Bronchial epithelial cell (primary cell): ENCODE measurements around the gene AGTRAP. TPM values are rescaled to one million over a fixed set of nuclear protein-coding genes. Genes with fewer than 3 reads are reported as not detected.

Source experiments
- DNase-seq: peaks from one replicate; pipeline ENCODE4 v3.0.0-alpha.2; 2010; ENCODE audit warnings: low read depth
- FAIRE-seq: peaks from 2 replicates; lab custom pipeline; 2011; peaks lifted over from hg19 to GRCh38; lab: Jason Lieb, UNC
- H3K27me3 ChIP-seq: 2 replicates; pipeline ENCODE4 v1.5.1; 2011; ENCODE audit warnings: low read length; ENCODE audit not compliant: control insufficient read depth, insufficient read depth
- H3K36me3 ChIP-seq: 2 replicates; pipeline ENCODE4 v1.5.1; 2011; ENCODE audit warnings: low read length; ENCODE audit not compliant: control insufficient read depth, insufficient read depth
- H3K4me3 ChIP-seq: 2 replicates; pipeline ENCODE4 v1.5.1; 2011; ENCODE audit warnings: mild to moderate bottlenecking, low read depth, low read length, control low read depth
- CTCF ChIP-seq: IDR thresholded peaks from 2 replicates; pipeline ENCODE4 v1.5.1; 2011; ENCODE audit warnings: mild to moderate bottlenecking, moderate library complexity, low read length, control low read depth, inconsistent platforms; ENCODE audit not compliant: insufficient read depth, severe bottlenecking
- total RNA-seq: library from RNA; depleted of rRNA; stranded (reverse); fragments of >200 nt; gene quantifications from 2 replicates; pipeline ENCODE4 v1.2.1, GENCODE V29; 2014

Gene AGTRAP
- total RNA-seq, 1 donor from 2014 or later = 55.3 TPM

DNA sequence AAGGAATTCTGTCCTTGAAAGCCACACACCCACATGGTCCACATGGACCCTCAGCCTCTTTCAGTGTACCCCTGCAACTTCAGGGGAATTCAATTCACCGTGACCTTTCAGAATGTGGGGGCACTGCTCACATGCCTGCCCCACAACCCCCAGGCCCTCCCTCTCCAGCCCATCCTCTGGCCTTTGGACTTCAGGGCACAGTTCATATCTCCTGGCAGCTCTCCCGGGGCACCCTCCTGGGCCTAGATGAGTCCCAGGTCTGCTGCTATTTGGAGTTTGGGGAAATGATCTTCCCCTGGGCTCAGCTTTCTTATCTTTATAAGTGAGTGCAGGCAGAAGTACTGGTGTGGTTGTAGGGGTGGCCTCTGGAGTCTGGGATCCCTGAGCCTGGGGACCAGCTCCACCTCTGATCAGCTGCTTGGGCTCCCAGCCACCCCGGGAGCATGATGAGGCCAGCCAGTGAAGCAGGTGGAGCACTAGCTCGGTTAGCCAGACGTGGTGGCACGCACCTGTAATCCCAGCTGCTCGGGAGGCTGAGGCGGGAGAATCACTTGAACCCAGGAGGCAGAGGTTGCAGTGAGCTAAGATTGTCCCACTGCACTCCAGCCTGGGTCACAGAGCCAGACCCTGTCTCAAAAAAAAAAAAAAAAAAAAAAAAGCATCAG lies 41.9 kb downstream of the AGTRAP start:
- no peaks in the 10 kb centered on the region for H3K36me3 ChIP-seq
- no peak for DNase-seq
- H3K27me3 ChIP-seq = no peaks in the 10 kb centered on the region
- no peak for FAIRE-seq
- no peak overlapping the region for H3K4me3 ChIP-seq
- no peak for TF ChIP-seq CTCF

DNA sequence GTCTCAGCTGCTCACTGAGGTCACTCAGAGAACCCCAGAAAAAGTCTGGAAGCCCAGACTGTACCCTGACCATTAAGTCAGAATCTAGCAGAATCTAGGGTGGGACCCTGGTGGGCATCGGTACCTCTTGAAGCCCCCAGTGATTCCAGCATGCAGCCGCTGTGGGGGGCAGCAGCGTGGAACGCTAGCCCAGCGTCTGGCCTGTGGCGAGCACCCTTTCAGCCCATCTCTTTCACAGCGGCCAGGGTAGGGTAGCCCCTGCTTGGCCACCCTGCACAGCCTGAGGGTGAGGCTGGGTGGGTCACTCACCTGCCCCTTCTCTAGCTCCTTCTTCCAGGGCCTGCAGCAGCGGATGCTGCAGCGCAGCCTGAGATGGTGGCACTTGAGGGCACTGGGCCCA lies 42.4 kb downstream of the AGTRAP start:
- FAIRE-seq (no peak), DNase-seq (no peak)
- Histone ChIP-seq H3K36me3 (no peaks in the 10 kb centered on the region), H3K4me3 (no peak overlapping the region), H3K27me3 (no peaks in the 10 kb centered on the region)
- no peak for TF ChIP-seq CTCF

- Histone ChIP-seq H3K36me3 (no peaks in the 10 kb centered on the region), H3K27me3 (no peaks in the 10 kb centered on the region), H3K4me3 (no peak overlapping the region)
- FAIRE-seq = peak; percentile 88
- DNase-seq = no peak
- no peak for TF ChIP-seq CTCF
Measured at GRCh38 chr1:11778844-11779623, 43.1 kb downstream of the AGTRAP start.

GRCh38 chr1:11779715-11780379 lies 43.9 kb downstream of the AGTRAP start:
- no peak for FAIRE-seq
- no peak for DNase-seq
- TF ChIP-seq CTCF = no peak

GRCh38 chr1:11780380-11781147 lies 44.6 kb downstream of the AGTRAP start:
- FAIRE-seq = no peak
- Histone ChIP-seq H3K36me3 (no peaks in the 10 kb centered on the region), H3K4me3 (no peak overlapping the region), H3K27me3 (no peaks in the 10 kb centered on the region)
- DNase-seq = no peak
- TF ChIP-seq CTCF = no peak

More at GRCh38 chr1:11779715-11780379, 43.9 kb downstream of the AGTRAP start:
- Histone ChIP-seq H3K36me3 (no peaks in the 10 kb centered on the region), H3K27me3 (no peaks in the 10 kb centered on the region), H3K4me3 (no peak overlapping the region)
